Mesothelial cell of epicardium (in vitro differentiated cells): ENCODE results near the gene RHNO1. TPM values are rescaled to one million over a fixed set of nuclear protein-coding genes. Genes with fewer than 3 reads are reported as not detected.

Experiments
- DNase-seq, 2 experiments: peaks; one replicate each; pipeline ENCODE4 v3.0.0; 2021; ENCODE audit warnings: low spot score in 2 of 2; ENCODE audit not compliant: unreplicated experiment in 2 of 2
- H3K27ac Mint-ChIP-seq: 2 replicates; pipeline ENCODE4 v1.8.0; 2021; ENCODE audit warnings: mixed read lengths
- H3K27me3 Mint-ChIP-seq: 2 replicates; pipeline ENCODE4 v1.8.0; 2021; ENCODE audit warnings: low read depth, mixed read lengths
- H3K36me3 Mint-ChIP-seq: 2 replicates; pipeline ENCODE4 v1.8.0; 2021; ENCODE audit warnings: mixed read lengths
- H3K4me1 Mint-ChIP-seq: 2 replicates; pipeline ENCODE4 v1.8.0; 2021; ENCODE audit warnings: mixed read lengths
- H3K4me3 Mint-ChIP-seq: 2 replicates; pipeline ENCODE4 v1.8.0; 2021; ENCODE audit warnings: mild to moderate bottlenecking, moderate library complexity, mixed read lengths
- H3K9me3 Mint-ChIP-seq: 2 replicates; pipeline ENCODE4 v1.8.0; 2021; ENCODE audit warnings: mixed read lengths
- CTCF ChIP-seq: fragments of 200-600 bp; sonication (generic); IDR thresholded peaks from one replicate; pipeline ENCODE4 v1.5.0; 2021; ENCODE audit warnings: antibody characterized with exemption; ENCODE audit not compliant: unreplicated experiment
- total RNA-seq: library from RNA; stranded (reverse); gene quantifications from 3 replicates; pipeline ENCODE4 v1.2.1, GENCODE V29; 2021

RHNO1 gene
- total RNA-seq, 1 donor from 2014 or later, result 27.2 TPM

GRCh38 chr12:2877953-2878732 is 1.1 kb downstream of the RHNO1 start:
- DNase-seq, result no peak
- peak overlapping the region; percentile 99 for H3K27ac Mint-ChIP-seq
- peaks cover 6% of the 10 kb centered on the region for H3K36me3 Mint-ChIP-seq
- no peaks in the 10 kb centered on the region for H3K9me3 Mint-ChIP-seq
- H3K4me3 Mint-ChIP-seq, result peak overlapping the region; percentile 99
- no peak for TF ChIP-seq CTCF
- H3K27me3 Mint-ChIP-seq, result no peaks in the 10 kb centered on the region
- H3K4me1 Mint-ChIP-seq, result peaks cover 21% of the 10 kb centered on the region

GRCh38 chr12:2879853-2880252 is 2.8 kb downstream of the RHNO1 start:
- no peaks in the 10 kb centered on the region for H3K9me3 Mint-ChIP-seq
- no peaks in the 10 kb centered on the region for H3K27me3 Mint-ChIP-seq
- H3K27ac Mint-ChIP-seq, result no peak overlapping the region
- peaks cover 21% of the 10 kb centered on the region for H3K4me1 Mint-ChIP-seq
- H3K36me3 Mint-ChIP-seq, result peaks cover 11% of the 10 kb centered on the region
- no peak overlapping the region for H3K4me3 Mint-ChIP-seq
- TF ChIP-seq CTCF, result no peak
- no peak for DNase-seq

GRCh38 chr12:2884810-2885209 is 7.8 kb downstream of the RHNO1 start:
- Mint-ChIP-seq H3K4me3 (no peak overlapping the region), H3K4me1 (no peaks in the 10 kb centered on the region), H3K27me3 (no peaks in the 10 kb centered on the region), H3K27ac (no peak overlapping the region), H3K9me3 (no peaks in the 10 kb centered on the region), H3K36me3 (peaks cover 30% of the 10 kb centered on the region)
- TF ChIP-seq CTCF, result no peak
- DNase-seq, result no peak

- DNase-seq, result no peak
- Mint-ChIP-seq H3K27me3 (no peaks in the 10 kb centered on the region), H3K36me3 (peaks cover 27% of the 10 kb centered on the region), H3K27ac (no peak overlapping the region), H3K4me3 (no peak overlapping the region), H3K4me1 (peaks cover 8% of the 10 kb centered on the region), H3K9me3 (no peaks in the 10 kb centered on the region)
- TF ChIP-seq CTCF, result no peak
Measured at GRCh38 chr12:2886768-2887450, 9.9 kb downstream of the RHNO1 start.

- no peaks in the 10 kb centered on the region for H3K9me3 Mint-ChIP-seq
- peak overlapping the region; percentile 90 for H3K27ac Mint-ChIP-seq
- peaks cover 20% of the 10 kb centered on the region for H3K36me3 Mint-ChIP-seq
- DNase-seq, result no peak
- no peaks in the 10 kb centered on the region for H3K27me3 Mint-ChIP-seq
- peak overlapping the region; percentile 90 for H3K4me3 Mint-ChIP-seq
- H3K4me1 Mint-ChIP-seq, result peaks cover 22% of the 10 kb centered on the region
- TF ChIP-seq CTCF, result no peak
Measured at GRCh38 chr12:2890001-2890387, 13.0 kb downstream of the RHNO1 start.
